Stimulated activated CD4-positive, alpha-beta T cell treated with anti-CD3 and anti-CD28 coated beads, Interleukin-1b, Interleukin-23, amount 100 ng/mL, for 24 hours (primary cell): ENCODE measurements around the gene LLGL2.

ENCODE experiments used
- DNase-seq, 4 experiments: peaks; one replicate each; pipeline ENCODE4 v3.0.0-alpha.2; 2020; ENCODE audit warnings: low read depth in 4 of 4, low spot score in 1 of 4

The LLGL2 gene

GRCh38 chr17:75521290-75521689 is 4.2 kb upstream of the LLGL2 start:
- no peak for DNase-seq

GRCh38 chr17:75521951-75522727 is 3.4 kb upstream of the LLGL2 start:
- no peak for DNase-seq

GRCh38 chr17:75523647-75524046 is 1.9 kb upstream of the LLGL2 start:
- no peak for DNase-seq

DNA sequence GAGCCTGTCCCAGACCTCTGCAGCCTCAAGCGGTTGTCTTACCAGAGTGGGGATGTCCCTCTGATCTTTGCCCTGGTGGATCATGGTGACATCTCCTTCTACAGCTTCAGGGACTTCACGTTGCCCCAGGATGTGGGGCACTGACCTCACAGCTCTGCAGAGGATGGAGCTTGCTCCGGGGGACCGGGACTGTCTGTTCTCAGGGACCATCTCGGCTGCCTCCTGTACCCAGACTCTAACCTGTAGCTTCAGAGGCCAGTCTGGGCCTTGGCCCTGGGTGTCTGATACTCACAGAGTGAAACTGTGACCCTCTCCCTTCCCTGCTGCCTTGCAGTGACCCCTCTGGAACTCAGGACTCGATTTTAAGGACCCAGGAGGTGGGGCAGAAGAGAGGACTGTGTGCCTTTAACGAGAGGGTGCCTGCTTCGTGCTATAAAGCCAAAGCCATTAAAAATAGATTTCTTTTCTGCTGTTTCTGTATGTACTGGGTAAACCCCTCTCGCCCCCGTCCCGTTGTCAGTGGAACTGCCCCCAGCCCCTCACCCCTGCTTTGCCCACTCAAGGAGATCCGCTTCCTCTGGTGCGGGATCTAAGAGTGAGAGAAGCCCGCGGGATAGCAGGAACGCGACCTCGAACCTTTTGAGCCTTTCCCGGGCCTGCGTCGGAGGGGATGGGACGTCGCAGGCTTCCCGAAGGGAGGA is 1.1 kb upstream of the LLGL2 start:
- DNase-seq = no peak

GRCh38 chr17:75525806-75526554 is 483 bp downstream of the LLGL2 start:
- no peak for DNase-seq

- no peak for DNase-seq
Measured at GRCh38 chr17:75526555-75527270, 1.2 kb downstream of the LLGL2 start.

DNA sequence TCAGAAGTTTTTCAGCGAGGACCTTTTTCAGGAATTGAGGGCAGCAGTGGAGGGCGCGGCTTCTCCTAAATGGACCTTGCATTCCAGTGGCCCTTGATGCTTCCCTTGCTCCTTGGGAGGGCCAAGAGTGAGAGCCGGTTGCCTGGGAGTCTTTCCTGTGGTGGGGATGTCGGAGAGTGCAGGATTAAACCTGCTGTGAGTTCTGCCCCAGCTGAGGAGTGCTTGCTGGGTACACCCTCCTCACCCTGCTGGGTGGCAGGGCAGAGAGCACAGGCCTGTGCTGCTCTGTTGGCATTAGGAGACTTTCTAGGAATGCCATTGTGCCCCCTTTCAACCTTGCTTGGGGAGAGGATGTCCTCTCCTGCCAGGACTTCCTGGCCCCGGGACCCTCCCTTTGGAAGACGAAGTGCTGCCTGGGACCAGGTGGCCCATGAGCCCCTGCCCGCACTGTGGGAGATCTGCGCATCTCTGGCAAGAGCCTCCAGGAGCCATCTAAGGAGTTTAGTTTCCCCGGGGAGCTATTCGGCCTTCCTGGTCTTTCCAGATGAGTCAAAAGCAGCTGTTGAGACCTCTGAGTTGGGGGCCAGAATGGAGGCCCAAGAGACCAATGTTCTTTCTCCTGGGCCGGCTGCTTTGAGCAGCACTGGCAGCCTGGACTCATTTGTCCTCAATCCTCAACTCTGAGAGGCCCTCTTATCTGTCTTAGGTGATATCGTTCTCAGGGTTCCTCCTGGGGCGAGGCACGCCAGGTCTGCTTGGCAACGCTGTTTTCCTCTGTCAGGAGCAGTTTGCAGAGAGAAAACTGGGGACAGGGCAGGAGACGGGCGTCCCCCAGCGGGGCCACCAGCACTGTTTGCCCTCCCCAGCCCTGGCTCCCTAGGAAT is 5.6 kb downstream of the LLGL2 start:
- DNase-seq = no peak

- DNase-seq = no peak
Measured at GRCh38 chr17:75531721-75532072, 6.2 kb downstream of the LLGL2 start.

- DNase-seq = peak in 1 of 4 experiments; percentile 31
Measured at GRCh38 chr17:75535119-75535537, 9.6 kb downstream of the LLGL2 start.

DNA sequence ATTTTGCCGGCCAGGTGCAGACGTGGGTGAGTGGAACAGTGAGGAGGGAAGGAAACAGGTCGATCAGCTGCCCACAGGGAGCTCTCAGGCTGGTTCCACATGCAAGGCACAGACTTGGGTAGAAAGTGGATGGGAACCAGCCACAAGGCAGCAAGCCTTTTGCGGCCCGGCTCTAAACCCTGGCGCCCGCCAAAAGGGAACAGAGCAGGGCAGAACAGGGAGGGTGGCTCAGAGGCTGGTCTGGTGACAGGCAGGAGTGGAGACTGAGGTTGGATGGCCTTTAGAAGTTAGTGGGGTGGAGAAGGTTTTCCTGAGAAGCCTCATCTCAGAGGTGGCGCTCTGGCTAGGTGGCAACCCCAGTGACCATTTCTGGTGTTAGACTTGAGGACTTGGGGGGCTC is 10.4 kb downstream of the LLGL2 start:
- DNase-seq = no peak

DNA sequence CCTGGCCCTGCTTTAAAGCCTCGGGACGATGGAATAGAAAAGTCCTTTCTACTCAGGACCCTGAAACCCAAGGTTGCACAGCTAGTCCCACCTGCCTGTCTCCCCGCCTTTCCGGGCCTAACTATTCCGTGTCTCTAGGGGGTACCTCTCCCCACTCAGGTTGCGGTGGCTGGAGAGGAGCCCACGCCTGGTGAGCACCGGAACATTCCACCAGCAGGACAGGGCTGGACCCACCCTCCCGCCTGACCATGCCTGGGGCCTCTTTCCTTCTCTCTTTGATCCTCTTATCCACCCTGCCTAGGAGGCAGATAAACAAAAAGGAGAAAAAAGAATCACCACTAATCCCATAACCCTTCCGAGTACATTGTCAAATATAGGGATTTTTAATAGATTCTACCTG is 10.9 kb downstream of the LLGL2 start:
- DNase-seq = no peak

DNA sequence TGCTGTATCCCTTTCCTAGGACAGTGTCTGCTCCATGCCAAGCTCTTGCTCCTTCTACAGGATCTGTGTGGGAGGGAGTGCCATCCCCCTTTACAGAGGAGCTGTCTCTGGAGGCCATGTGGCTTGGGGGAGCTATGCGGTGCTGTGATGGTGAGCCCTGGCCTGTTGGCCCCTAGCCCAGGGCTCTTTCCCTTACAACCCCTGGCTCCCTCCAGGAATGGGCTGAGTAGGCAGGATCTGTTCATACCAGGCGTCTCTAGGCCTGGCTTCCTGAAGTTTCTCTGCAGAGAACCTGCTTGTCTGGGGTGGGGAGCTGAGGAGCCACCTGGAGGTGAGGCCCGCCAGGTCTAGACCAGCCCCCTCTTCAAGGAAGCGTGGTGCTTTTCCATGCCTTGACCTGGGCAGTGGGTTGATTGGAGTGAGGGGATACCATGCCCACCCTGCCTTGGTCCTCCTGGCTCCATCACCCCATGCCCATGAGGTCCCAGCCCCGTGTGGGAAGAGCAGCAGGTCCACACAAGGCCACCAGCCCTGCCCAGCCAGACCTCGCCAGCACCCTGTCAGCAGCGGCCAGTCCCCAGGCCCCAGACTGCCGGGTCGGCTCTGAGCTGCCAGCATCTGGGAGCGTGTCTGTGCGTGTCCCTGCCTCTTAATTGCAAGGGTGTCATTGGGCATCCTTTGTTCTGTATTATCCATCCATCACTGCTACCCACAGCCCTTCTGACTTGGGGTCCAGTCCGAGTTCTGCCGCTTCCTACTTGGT is 14.7 kb downstream of the LLGL2 start:
- DNase-seq = no peak

GRCh38 chr17:75540923-75541503 is 15.5 kb downstream of the LLGL2 start:
- DNase-seq = no peak

DNA sequence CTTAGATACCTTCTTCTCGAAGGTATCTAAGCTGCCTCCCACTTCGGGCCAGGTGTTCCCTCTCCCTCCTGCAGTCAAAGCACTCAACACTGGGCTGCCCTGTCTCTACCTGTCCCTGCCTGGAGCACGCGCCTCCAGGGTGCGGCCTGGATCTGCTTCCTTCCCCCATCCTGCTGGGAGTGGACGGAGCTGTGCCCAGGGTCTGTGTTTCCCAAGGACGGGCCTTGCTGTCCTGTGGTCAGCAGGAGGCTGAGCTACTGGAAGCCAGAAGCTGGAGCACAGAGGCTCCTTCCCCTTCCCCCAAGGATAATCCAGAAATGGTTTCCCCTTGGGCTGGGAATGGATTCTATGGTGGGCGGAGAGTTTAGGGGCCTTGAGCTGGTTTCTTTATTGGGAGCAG is 16.7 kb downstream of the LLGL2 start:
- DNase-seq = no peak

GRCh38 chr17:75542728-75543336 is 17.3 kb downstream of the LLGL2 start:
- DNase-seq = no peak

GRCh38 chr17:75544250-75544649 is 18.8 kb downstream of the LLGL2 start:
- DNase-seq = no peak

GRCh38 chr17:75546181-75546580 is 20.7 kb downstream of the LLGL2 start:
- no peak for DNase-seq

DNA sequence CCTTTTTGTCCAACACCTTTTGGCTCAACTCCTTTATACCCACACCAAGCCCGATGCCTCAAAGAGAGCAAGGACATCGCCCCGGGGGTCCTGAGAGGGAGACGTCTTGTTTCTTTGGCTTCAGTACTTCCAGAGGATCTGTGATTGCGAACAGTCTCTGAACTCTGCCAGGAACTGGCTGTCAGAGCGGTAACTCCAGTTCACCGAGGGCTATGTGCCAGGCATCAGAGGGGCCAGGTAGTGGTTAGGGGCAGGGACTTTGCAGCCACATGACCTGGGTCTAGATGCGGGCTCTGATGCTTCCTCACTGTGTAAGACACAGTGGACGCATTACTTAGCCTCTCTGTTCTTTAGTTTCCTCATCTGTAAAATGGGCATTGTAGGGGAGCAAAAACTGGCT is 21.6 kb downstream of the LLGL2 start:
- no peak for DNase-seq

- DNase-seq = no peak
Measured at GRCh38 chr17:75548813-75549212, 23.3 kb downstream of the LLGL2 start.
